IMR-90 (cell line): ENCODE measurements around the gene CHRNA10. TPM values are rescaled to one million over a fixed set of nuclear protein-coding genes. Genes with fewer than 3 reads are reported as not detected.

Source experiments
- ATAC-seq: fragments of 200-7000 bp; cut with Tn5 transposase; 2 replicates; pipeline ENCODE4 v1.9.1; 2020; ENCODE audit warnings: low read depth, mild to moderate bottlenecking, moderate library complexity
- BruUV-seq: library from RNA; stranded (reverse); fragments of 400-500 nt; replicated peaks from 2 replicates; lab custom pipeline; 2021; lab: Mats Ljungman, UMichigan
- CTCF ChIA-PET: fragments of 300-600 bp; formaldehyde crosslinking; extraction: SDS; loops from one replicate; lab custom pipeline; 2021; ENCODE audit warnings: antibody characterized with exemption; lab: Yijun Ruan, JAX
- POLR2A ChIA-PET: fragments of 300-600 bp; sonication (Branson Sonifier 250); formaldehyde crosslinking; loops from one replicate; lab custom pipeline; 2022; ENCODE audit warnings: antibody characterized with exemption; ENCODE audit not compliant: unreplicated experiment; lab: Charles Lee
- DNase-seq: peaks from one replicate; pipeline ENCODE4 v3.0.0; 2013
- H2AFZ ChIP-seq: replicated peaks from 2 replicates; pipeline ENCODE3; 2013; ENCODE audit warnings: low read length, mild to moderate bottlenecking; ENCODE audit not compliant: poor library complexity
- H2AK5ac ChIP-seq: 2 replicates; pipeline ENCODE4 v1.6.1; 2013; ENCODE audit warnings: low read depth, low read length, inconsistent platforms
- H2AK9ac ChIP-seq: replicated peaks from 2 replicates; pipeline ENCODE3; 2013; ENCODE audit warnings: mild to moderate bottlenecking, low read depth, low read length, moderate library complexity; ENCODE audit not compliant: poor library complexity
- H2BK120ac ChIP-seq: 2 replicates; pipeline ENCODE4 v1.6.1; 2013; ENCODE audit warnings: low read depth, low read length, inconsistent platforms
- H2BK15ac ChIP-seq: 3 replicates; pipeline ENCODE4 v1.6.1; 2013; ENCODE audit warnings: low read depth, low read length, inconsistent platforms
- H2BK20ac ChIP-seq: 2 replicates; pipeline ENCODE4 v1.6.1; 2013; ENCODE audit warnings: low read depth, mild to moderate bottlenecking, inconsistent platforms, low read length, moderate library complexity
- H2BK5ac ChIP-seq: 2 replicates; pipeline ENCODE4 v1.6.1; 2013; ENCODE audit warnings: mild to moderate bottlenecking, low read depth, low read length, inconsistent platforms; ENCODE audit not compliant: poor library complexity, severe bottlenecking
- H3K14ac ChIP-seq: replicated peaks from 2 replicates; pipeline ENCODE4 v1.6.1; 2013; ENCODE audit warnings: low read depth, low read length, inconsistent platforms
- H3K18ac ChIP-seq: 2 replicates; pipeline ENCODE4 v1.6.1; 2013; ENCODE audit warnings: low read depth, low read length, control low read depth
- H3K23ac ChIP-seq: 2 replicates; pipeline ENCODE4 v1.6.1; 2013; ENCODE audit warnings: low read depth, low read length, inconsistent platforms
- H3K27ac ChIP-seq: 2 replicates; pipeline ENCODE4 v1.5.1; 2013; ENCODE audit warnings: mild to moderate bottlenecking, control low read depth, low read length; ENCODE audit not compliant: insufficient read depth
- H3K27me3 ChIP-seq: 2 replicates; pipeline ENCODE4 v1.6.1; 2013; ENCODE audit warnings: low read length; ENCODE audit not compliant: control insufficient read depth, insufficient read depth
- H3K36me3 ChIP-seq: 2 replicates; pipeline ENCODE4 v1.6.1; 2013; ENCODE audit warnings: low read length, mixed read lengths; ENCODE audit not compliant: control insufficient read depth, insufficient read depth
- H3K4ac ChIP-seq: 2 replicates; pipeline ENCODE4 v1.6.1; 2013; ENCODE audit warnings: low read depth, low read length, inconsistent platforms
- H3K4me1 ChIP-seq: 2 replicates; pipeline ENCODE4 v1.6.1; 2013; ENCODE audit warnings: low read length, mixed read lengths; ENCODE audit not compliant: control insufficient read depth, insufficient read depth
- H3K4me2 ChIP-seq: 2 replicates; pipeline ENCODE4 v1.6.1; 2013; ENCODE audit warnings: low read depth, mild to moderate bottlenecking, control low read depth, low read length, moderate library complexity
- H3K4me3 ChIP-seq: 2 replicates; pipeline ENCODE4 v1.5.1; 2013; ENCODE audit warnings: low read depth, mild to moderate bottlenecking, control low read depth, low read length, moderate library complexity; ENCODE audit not compliant: insufficient read depth
- H3K56ac ChIP-seq: 2 replicates; pipeline ENCODE4 v1.6.1; 2013; ENCODE audit warnings: low read length, inconsistent platforms; ENCODE audit not compliant: insufficient read depth; ENCODE audit errors: extremely low read depth
- H3K79me1 ChIP-seq, 2 experiments: 2 replicates each; pipeline ENCODE4 v1.6.1; 2013; ENCODE audit warnings: low read length in 2 of 2, inconsistent platforms in 1 of 2, low read depth in 1 of 2
- H3K9ac ChIP-seq: 2 replicates; pipeline ENCODE4 v1.6.1; 2013; ENCODE audit warnings: low read depth, low read length, control low read depth
- H3K9me1 ChIP-seq: 2 replicates; pipeline ENCODE4 v1.6.1; 2013; ENCODE audit warnings: low read length, inconsistent platforms; ENCODE audit not compliant: insufficient read depth
- H3K9me3 ChIP-seq: 2 replicates; pipeline ENCODE4 v1.6.1; 2013; ENCODE audit warnings: low read length; ENCODE audit not compliant: control insufficient read depth, insufficient read depth
- H4K20me1 ChIP-seq: 2 replicates; pipeline ENCODE4 v1.6.1; 2013; ENCODE audit warnings: low read length, inconsistent platforms; ENCODE audit not compliant: insufficient read depth
- H4K5ac ChIP-seq: 2 replicates; pipeline ENCODE4 v1.6.1; 2013; ENCODE audit warnings: mild to moderate bottlenecking, low read depth, low read length, control low read depth
- H4K8ac ChIP-seq, 2 experiments: 2 replicates each; pipeline ENCODE4 v1.6.1; 2013; ENCODE audit warnings: low read depth in 2 of 2, low read length in 2 of 2, control low read depth in 1 of 2, inconsistent platforms in 1 of 2
- H4K91ac ChIP-seq: 2 replicates; pipeline ENCODE4 v1.6.1; 2013; ENCODE audit warnings: low read depth, low read length, inconsistent platforms; ENCODE audit not compliant: insufficient read depth
- BHLHE40 ChIP-seq: fragments of 150-350 bp; IDR thresholded peaks from 2 replicates; pipeline ENCODE4 v1.6.1; 2016; ENCODE audit warnings: mild to moderate bottlenecking, low read depth, low read length
- CEBPB ChIP-seq: IDR thresholded peaks from 2 replicates; pipeline ENCODE4 v1.6.1; 2012; ENCODE audit warnings: low read depth, low read length, improper control_type of control experiment
- CHD1 ChIP-seq: IDR thresholded peaks from 2 replicates; pipeline ENCODE4 v1.6.1; 2012; ENCODE audit warnings: low read depth, low read length, improper control_type of control experiment
- CTCF ChIP-seq: conservative IDR thresholded peaks from 2 replicates; pipeline ENCODE4 v1.5.1; 2012; ENCODE audit warnings: mild to moderate bottlenecking, low read depth, low read length, improper control_type of control experiment
- ELK1 ChIP-seq: fragments of 150-350 bp; IDR thresholded peaks from 2 replicates; pipeline ENCODE4 v1.6.1; 2016; ENCODE audit warnings: low read depth, mild to moderate bottlenecking, low read length, moderate library complexity, borderline replicate concordance
- FOS ChIP-seq: fragments of 150-350 bp; IDR thresholded peaks from 2 replicates; pipeline ENCODE4 v1.6.1; 2016; ENCODE audit warnings: low read depth, low read length
- MAZ ChIP-seq: IDR thresholded peaks from 2 replicates; pipeline ENCODE4 v1.6.1; 2012; ENCODE audit warnings: low read depth, mild to moderate bottlenecking, low read length, improper control_type of control experiment, moderate library complexity, borderline replicate concordance
- MXI1 ChIP-seq: IDR thresholded peaks from 2 replicates; pipeline ENCODE4 v1.6.1; 2012; ENCODE audit warnings: low read depth, mild to moderate bottlenecking, low read length, moderate library complexity, borderline replicate concordance
- NFE2L2 ChIP-seq: fragments of 150-350 bp; IDR thresholded peaks from 2 replicates; pipeline ENCODE4 v1.6.1; 2016; ENCODE audit warnings: low read depth, mild to moderate bottlenecking, low read length
- POLR2A ChIP-seq: IDR thresholded peaks from 2 replicates; pipeline ENCODE4 v1.6.1; 2012; ENCODE audit warnings: mild to moderate bottlenecking, low read depth, low read length
- RAD21 ChIP-seq: IDR thresholded peaks from 2 replicates; pipeline ENCODE4 v1.6.1; 2012; ENCODE audit warnings: low read length, improper control_type of control experiment
- RCOR1 ChIP-seq: IDR thresholded peaks from 2 replicates; pipeline ENCODE4 v1.6.1; 2012; ENCODE audit warnings: mild to moderate bottlenecking, low read length, improper control_type of control experiment; ENCODE audit not compliant: insufficient replicate concordance
- RFX5 ChIP-seq: IDR thresholded peaks from 2 replicates; pipeline ENCODE4 v1.8.0; 2012; ENCODE audit warnings: low read depth, mild to moderate bottlenecking, low read length, moderate library complexity
- WGBS, 2 experiments: methylation state at CpG; one replicate each; pipeline versions ENCODE4 v1.1.5 to v1.1.7; 2013; ENCODE audit warnings: missing lambda C conversion rate in 2 of 2; ENCODE audit not compliant: insufficient read length in 1 of 2; ENCODE audit errors: extremely low coverage in 2 of 2; 5-methylcytosine and 5-hydroxymethylcytosine counted together
- dilution Hi-C: fragments of 300-500 bp; cut with HindIII; formaldehyde crosslinking; loops from one replicate; pipeline ENCODE4 v1.14.3; 2018; ENCODE audit warnings: low sequenced_read_pairs; ENCODE audit not compliant: unreplicated experiment
- in situ Hi-C: fragments of 300-500 bp; cut with MboI; formaldehyde crosslinking; loops from 3 replicates; pipeline ENCODE4 v1.14.3; 2019; ENCODE audit warnings: low sequenced_read_pairs, inconsistent platforms, mixed read lengths
- intact Hi-C: fragments of 100-400 bp; cut with micrococcal nuclease; formaldehyde crosslinking; loops from 2 replicates; pipeline ENCODE4 v1.10.0; 2022
- polyA plus RNA-seq, 3 experiments: library from polyadenylated mRNA; depleted of rRNA; stranded (reverse); fragments of >200 nt; gene quantifications; 2 replicates each; pipeline ENCODE4 v1.2.3, GENCODE V29; 2012; ENCODE audit warnings: low replicate concordance in 1 of 3
- total RNA-seq: library from RNA; depleted of rRNA; stranded (reverse); fragments of >200 nt; gene quantifications from 2 replicates; pipeline ENCODE4 v1.2.3, GENCODE V29; 2012

The CHRNA10 gene
- total and polyA plus RNA-seq, 2 of the 4 experiments (the other 2 are of a cell fraction), result 0.36 to 0.79 TPM

GRCh38 chr11:3659595-3660515, 11.3 kb downstream of the CHRNA10 start (continued):
- no peak for TF ChIP-seq MXI1

GRCh38 chr11:3658252-3658651, 12.9 kb downstream of the CHRNA10 start:
- no peak for ATAC-seq

More at GRCh38 chr11:3658252-3658651, 12.9 kb downstream of the CHRNA10 start:
- Histone ChIP-seq H3K9me3 (no peaks in the 10 kb centered on the region), H3K56ac (no peak overlapping the region), H2BK15ac (no peak overlapping the region), H2AK9ac (no peak overlapping the region), H2BK120ac (no peak overlapping the region), H4K5ac (no peak overlapping the region), H3K4me3 (no peak overlapping the region), H3K4me2 (no peak overlapping the region), H2BK5ac (no peak overlapping the region), H3K9ac (no peak overlapping the region), H3K27me3 (peaks cover 16% of the 10 kb centered on the region), H4K91ac (no peak overlapping the region), H3K23ac (no peak overlapping the region), H3K14ac (no peak overlapping the region), H3K9me1 (no peaks in the 10 kb centered on the region), H3K27ac (no peak overlapping the region), H3K79me1 (no peaks in the 10 kb centered on the region), H3K4ac (no peak overlapping the region), H3K18ac (no peak overlapping the region), H2AFZ (no peak overlapping the region), H3K36me3 (no peaks in the 10 kb centered on the region), H2AK5ac (no peak overlapping the region), H2BK20ac (no peak overlapping the region), H3K4me1 (no peaks in the 10 kb centered on the region), H4K20me1 (no peaks in the 10 kb centered on the region), H4K8ac (no peak overlapping the region)
- in situ Hi-C loops, result no loop called here
- no CpG with 5 or more reads among the region's 8 CpGs for WGBS, 2 experiments
- intact Hi-C loops, result no loop called here
- ChIA-PET CTCF (no interaction called here), POLR2A (no interaction called here)
- BruUV-seq, result no TSS peak
- no peak for TF ChIP-seq NFE2L2
- TF ChIP-seq ELK1, result no peak
- TF ChIP-seq CTCF, result no peak
- no peak for TF ChIP-seq RCOR1
- no peak for TF ChIP-seq POLR2A
- TF ChIP-seq FOS, result no peak
- TF ChIP-seq CHD1, result no peak
- TF ChIP-seq CEBPB, result no peak
- no peak for TF ChIP-seq RFX5
- TF ChIP-seq BHLHE40, result no peak
- no peak for TF ChIP-seq MXI1
- TF ChIP-seq MAZ, result no peak
- no peak for TF ChIP-seq RAD21
- dilution Hi-C loops, result no loop called here
- no peak for DNase-seq
